Stimulated activated naive CD8-positive, alpha-beta T cell treated with anti-CD3 and anti-CD28 coated beads, Interleukin-15, Interleukin-2, amounts not matched to agents 100 U/mL and 50 U/mL, for 24 hours (primary cell): ENCODE measurements around the gene XIST.
"Not testable (repeated sequence)": the region's sequence is repeated elsewhere in the genome, so short reads cannot be mapped to it uniquely, and the experiment has no call there.

ENCODE experiments used
- ATAC-seq: fragments of 150-1000 bp; cut with Tn5 transposase; one replicate; pipeline ENCODE4 v1.10.0; 2021
- DNase-seq: peaks from one replicate; pipeline ENCODE4 v3.0.0; 2021

The XIST gene

GRCh38 chrX:73799888-73800287 lies 52.6 kb downstream of the XIST start:
- DNase-seq: no peak
- ATAC-seq: no peak

GRCh38 chrX:73792511-73792910 lies 60.0 kb downstream of the XIST start:
- not testable (repeated sequence) for ATAC-seq, DNase-seq

- DNase-seq (no peak), ATAC-seq (no peak)
These were observed 67.0 kb downstream of the XIST start for GRCh38 chrX:73785493-73785892.
